H4 (cell line): ENCODE measurements around the gene NKX6-2. TPM values are rescaled to one million over a fixed set of nuclear protein-coding genes. Genes with fewer than 3 reads are reported as not detected.

Experiments
- DNase-seq: peaks from one replicate; pipeline ENCODE4 v3.0.0-alpha.2; 2015; ENCODE audit warnings: low spot score
- total RNA-seq: library from RNA; depleted of rRNA; stranded (reverse); fragments of >200 nt; shearing (Covaris generic); gene quantifications from 2 replicates; pipeline ENCODE4 v1.2.3, GENCODE V29; 2014

Gene NKX6-2
- total RNA-seq, 1 experiment from 2014 or later = not detected

- no peak for DNase-seq
These were observed 27.1 kb upstream of the NKX6-2 start for GRCh38 chr10:132813001-132813401.

GRCh38 chr10:132812520-132812919, 26.6 kb upstream of the NKX6-2 start:
- no peak for DNase-seq

GRCh38 chr10:132811891-132812481, 26.0 kb upstream of the NKX6-2 start:
- no peak for DNase-seq

GRCh38 chr10:132810807-132811700, 25.1 kb upstream of the NKX6-2 start:
- DNase-seq = no peak

- DNase-seq = no peak
These were observed 24.3 kb upstream of the NKX6-2 start for GRCh38 chr10:132810141-132810806.

- no peak for DNase-seq
These were observed 23.5 kb upstream of the NKX6-2 start for GRCh38 chr10:132809232-132810140.

- DNase-seq = no peak
These were observed 22.7 kb upstream of the NKX6-2 start for GRCh38 chr10:132808383-132809231.

GRCh38 chr10:132807621-132808049, 21.7 kb upstream of the NKX6-2 start:
- DNase-seq = no peak

GRCh38 chr10:132806561-132807003, 20.6 kb upstream of the NKX6-2 start:
- no peak for DNase-seq

GRCh38 chr10:132806110-132806509, 20.2 kb upstream of the NKX6-2 start:
- DNase-seq = no peak

GRCh38 chr10:132805599-132805998, 19.7 kb upstream of the NKX6-2 start:
- no peak for DNase-seq

- no peak for DNase-seq
These were observed 19.0 kb upstream of the NKX6-2 start for GRCh38 chr10:132804785-132805426.

- DNase-seq = no peak
These were observed 18.3 kb upstream of the NKX6-2 start for GRCh38 chr10:132804287-132804686.

GRCh38 chr10:132803416-132804210, 17.7 kb upstream of the NKX6-2 start:
- DNase-seq = no peak

- no peak for DNase-seq
These were observed 16.9 kb upstream of the NKX6-2 start for GRCh38 chr10:132802694-132803320.

- DNase-seq = no peak
These were observed 16.1 kb upstream of the NKX6-2 start for GRCh38 chr10:132802048-132802447.

GRCh38 chr10:132799865-132800264, 13.9 kb upstream of the NKX6-2 start:
- no peak for DNase-seq

GRCh38 chr10:132798876-132799275, 12.9 kb upstream of the NKX6-2 start:
- DNase-seq = no peak

- no peak for DNase-seq
These were observed 12.5 kb upstream of the NKX6-2 start for GRCh38 chr10:132798403-132798802.
